HCT116 (cell line): ENCODE results near the gene LRRC8B. TPM values are rescaled to one million over a fixed set of nuclear protein-coding genes. Genes with fewer than 3 reads are reported as not detected.

ENCODE experiments used
- ATAC-seq: fragments of 200-7000 bp; cut with Tn5 transposase; 2 replicates; pipeline ENCODE4 v1.9.1; 2020; ENCODE audit warnings: mild to moderate bottlenecking, moderate library complexity
- BruUV-seq: library from RNA; stranded (reverse); fragments of 400-500 nt; replicated peaks from 2 replicates; lab custom pipeline; 2021; lab: Mats Ljungman, UMichigan
- CTCF ChIA-PET: fragments of 300-600 bp; sonication (Branson Sonifier 250); formaldehyde crosslinking; loops from one replicate; lab custom pipeline; 2021; ENCODE audit warnings: antibody characterized with exemption; lab: Charles Lee
- POLR2A ChIA-PET: fragments of 300-600, 350-600 bp; sonication (Branson Sonifier 250); formaldehyde crosslinking; loops from one replicate; lab custom pipeline; 2021; ENCODE audit warnings: antibody characterized with exemption; lab: Charles Lee
- RAD21 ChIA-PET, 2 experiments: fragments of 300-600 bp; sonication (Branson Sonifier 250); formaldehyde crosslinking; loops; one replicate each; lab custom pipeline; 2023; ENCODE audit warnings: low total read pairs in 2 of 2; ENCODE audit not compliant: uncharacterized antibody in 2 of 2, unreplicated experiment in 2 of 2, low non-redundant PET in 1 of 2; lab: Charles Lee
- DNase-seq: peaks from one replicate; pipeline ENCODE4 v3.0.0-alpha.2; 2010; ENCODE audit warnings: low read depth, low spot score
- H2AFZ ChIP-seq: fragments of 200-600 bp; shearing (Covaris generic), sonication (generic); 2 replicates; pipeline ENCODE4 v1.6.1; 2017; ENCODE audit warnings: low read depth, mixed run types, mixed read lengths, antibody characterized with exemption, low read length; ENCODE audit not compliant: poor library complexity, severe bottlenecking
- H3K27ac ChIP-seq: 2 replicates; pipeline ENCODE4 v1.5.1; 2012; ENCODE audit warnings: low read depth, low read length
- H3K27me3 ChIP-seq: fragments of 200-600 bp; sonication (generic); 2 replicates; pipeline ENCODE4 v1.6.1; 2016; ENCODE audit warnings: mixed run types, low read length, mixed read lengths; ENCODE audit not compliant: insufficient read depth
- H3K36me3 ChIP-seq, 2 experiments: fragments of 200-500 bp in 1 of 2; fragments of 200-600 bp in 1 of 2; sonication (Bioruptor generic) in 1 of 2; sonication (generic) in 1 of 2; 2 replicates each; pipeline versions ENCODE4 v1.5.1 to v1.6.1; 2014 to 2016; ENCODE audit warnings: low read length in 2 of 2, inconsistent platforms in 1 of 2, mixed read lengths in 1 of 2, mixed run types in 1 of 2; ENCODE audit not compliant: insufficient read depth in 2 of 2, control insufficient read depth in 1 of 2
- H3K4me1 ChIP-seq, 2 experiments: fragments of 200-600 bp in 1 of 2; sonication (generic) in 1 of 2; 2 replicates each; pipeline versions ENCODE4 v1.5.1 to v1.6.1; 2012 to 2017; ENCODE audit warnings: low read length in 2 of 2, inconsistent platforms in 1 of 2, mild to moderate bottlenecking in 1 of 2, mixed read lengths in 1 of 2, mixed run types in 1 of 2, moderate library complexity in 1 of 2; ENCODE audit not compliant: insufficient read depth in 2 of 2, control insufficient read depth in 1 of 2
- H3K4me2 ChIP-seq: fragments of 200-600 bp; sonication (generic); 2 replicates; pipeline ENCODE4 v1.6.1; 2017; ENCODE audit warnings: mixed run types, low read length, mixed read lengths
- H3K4me3 ChIP-seq, 2 experiments: fragments of 200-600 bp in 1 of 2; sonication (generic) in 1 of 2; replicated peaks in 1 of 2; 2 replicates each; pipeline ENCODE4 v1.5.1; 2011 to 2016; ENCODE audit warnings: low read length in 2 of 2, control low read depth in 1 of 2, low read depth in 1 of 2, mild to moderate bottlenecking in 1 of 2, mixed read lengths in 1 of 2, mixed run types in 1 of 2
- H3K79me2 ChIP-seq: fragments of 200-600 bp; sonication (generic); 2 replicates; pipeline ENCODE4 v1.6.1; 2017; ENCODE audit warnings: mild to moderate bottlenecking, mixed run types, low read length, moderate library complexity, mixed read lengths; ENCODE audit not compliant: insufficient read depth
- H3K9ac ChIP-seq: fragments of 200-600 bp; sonication (generic); 2 replicates; pipeline ENCODE4 v1.6.1; 2016; ENCODE audit warnings: low read length, mixed read lengths
- H3K9me2 ChIP-seq: fragments of 200-600 bp; sonication (generic), shearing (Covaris generic); 2 replicates; pipeline ENCODE4 v1.6.1; 2017; ENCODE audit warnings: mixed run types, mild to moderate bottlenecking, moderate library complexity; ENCODE audit not compliant: insufficient read depth
- H3K9me3 ChIP-seq, 2 experiments: fragments of 200-500 bp in 1 of 2; fragments of 200-600 bp in 1 of 2; sonication (Bioruptor generic) in 1 of 2; sonication (generic) in 1 of 2; 2 replicates each; pipeline ENCODE4 v1.6.1; 2014 to 2017; ENCODE audit warnings: low read length in 2 of 2, mixed read lengths in 2 of 2, inconsistent platforms in 1 of 2, low read depth in 1 of 2, mild to moderate bottlenecking in 1 of 2, mixed run types in 1 of 2, moderate library complexity in 1 of 2; ENCODE audit not compliant: control insufficient read depth in 1 of 2, insufficient read depth in 1 of 2
- H4K20me1 ChIP-seq: fragments of 200-600 bp; sonication (generic), shearing (Covaris generic); 2 replicates; pipeline ENCODE4 v1.6.1; 2017; ENCODE audit warnings: mixed run types, mild to moderate bottlenecking, moderate library complexity; ENCODE audit not compliant: insufficient read depth
- CBX3 ChIP-seq: IDR thresholded peaks from 2 replicates; pipeline ENCODE4 v1.6.1; 2012; ENCODE audit warnings: low read depth
- CEBPB ChIP-seq: IDR thresholded peaks from 2 replicates; pipeline ENCODE4 v1.6.1; 2012; ENCODE audit warnings: low read depth
- CTCF ChIP-seq, 3 experiments: fragments of 200-600 bp in 1 of 3; sonication (generic) in 1 of 3; IDR thresholded peaks in 2 of 3; conservative IDR thresholded peaks in 1 of 3; 2 replicates each; pipeline ENCODE4 v1.5.1; 2012 to 2017; ENCODE audit warnings: low read depth in 2 of 3, low read length in 2 of 3, antibody characterized with exemption in 1 of 3, borderline replicate concordance in 1 of 3, control low read depth in 1 of 3, mild to moderate bottlenecking in 1 of 3, mixed read lengths in 1 of 3, mixed run types in 1 of 3, moderate library complexity in 1 of 3; ENCODE audit not compliant: insufficient read depth in 1 of 3
- EGR1 ChIP-seq: IDR thresholded peaks from 2 replicates; pipeline ENCODE4 v1.6.1; 2012; ENCODE audit warnings: low read depth
- ELF1 ChIP-seq: IDR thresholded peaks from 2 replicates; pipeline ENCODE4 v1.6.1; 2012; ENCODE audit warnings: low read depth, borderline replicate concordance
- EZH2 ChIP-seq: fragments of 200-600 bp; sonication (generic); IDR thresholded peaks from 2 replicates; pipeline ENCODE4 v1.6.1; 2017; ENCODE audit warnings: antibody characterized with exemption, mixed run types
- EZH2phosphoT487 ChIP-seq: fragments of 200-600 bp; IDR thresholded peaks from 2 replicates; pipeline ENCODE4 v1.6.1; 2018; ENCODE audit warnings: antibody characterized with exemption, borderline replicate concordance
- FOSL1 ChIP-seq: IDR thresholded peaks from 2 replicates; pipeline ENCODE4 v1.6.1; 2012; ENCODE audit warnings: low read depth
- JUND ChIP-seq: IDR thresholded peaks from 2 replicates; pipeline ENCODE4 v1.6.1; 2012
- MAX ChIP-seq: IDR thresholded peaks from 2 replicates; pipeline ENCODE4 v1.6.1; 2012
- POLR2A ChIP-seq: IDR thresholded peaks from 2 replicates; pipeline ENCODE4 v1.7.0; 2011; ENCODE audit warnings: borderline replicate concordance; ENCODE audit not compliant: insufficient read depth, insufficient read length; ENCODE audit errors: extremely low read depth
- POLR2AphosphoS5 ChIP-seq: IDR thresholded peaks from 2 replicates; pipeline ENCODE4 v1.6.1; 2011; ENCODE audit warnings: mild to moderate bottlenecking, low read depth, low read length, moderate library complexity
- REST ChIP-seq: IDR thresholded peaks from 2 replicates; pipeline ENCODE4 v1.6.1; 2012; ENCODE audit warnings: low read depth
- SIN3A ChIP-seq: IDR thresholded peaks from 2 replicates; pipeline ENCODE4 v1.6.1; 2012; ENCODE audit warnings: low read depth
- SP1 ChIP-seq: IDR thresholded peaks from 2 replicates; pipeline ENCODE4 v1.6.1; 2012; ENCODE audit warnings: low read depth
- SRF ChIP-seq: IDR thresholded peaks from 2 replicates; pipeline ENCODE4 v1.6.1; 2012; ENCODE audit warnings: low read depth
- TCF7L2 ChIP-seq: IDR thresholded peaks from 2 replicates; pipeline ENCODE4 v1.7.0; 2011; ENCODE audit warnings: borderline replicate concordance, inconsistent platforms; ENCODE audit not compliant: insufficient read depth, insufficient read length; ENCODE audit errors: extremely low read depth
- YY1 ChIP-seq: IDR thresholded peaks from 2 replicates; pipeline ENCODE4 v1.6.1; 2011; ENCODE audit warnings: low read length, low read depth, moderate library complexity, mild to moderate bottlenecking; ENCODE audit not compliant: insufficient replicate concordance; ENCODE audit errors: extremely low read depth
- ZFX ChIP-seq: fragments of 450-650 bp; IDR thresholded peaks from 2 replicates; pipeline ENCODE4 v1.6.1; 2017
- ZNF274 ChIP-seq: fragments of 200-500 bp; sonication (Bioruptor generic); IDR thresholded peaks from 2 replicates; pipeline ENCODE4 v1.6.1; 2014; ENCODE audit warnings: mild to moderate bottlenecking, low read depth, low read length, inconsistent platforms
- intact Hi-C: fragments of 100-400 bp; cut with micrococcal nuclease; formaldehyde crosslinking; loops from 2 replicates; pipeline ENCODE4 v1.10.0; 2022
- total RNA-seq: library from RNA; stranded (reverse); gene quantifications from one replicate; pipeline ENCODE4 v1.2.1, GENCODE V29; 2021; ENCODE audit not compliant: unreplicated experiment

Gene LRRC8B
- total RNA-seq, 1 experiment from 2014 or later, result 17.9 TPM

- TF ChIP-seq SIN3A, result no peak
- no peak for TF ChIP-seq TCF7L2
- no peak for TF ChIP-seq POLR2A
- peak; percentile 11 for TF ChIP-seq YY1
- TF ChIP-seq SP1, result no peak
- TF ChIP-seq CBX3, result 0 out of 2 replicates have a peak, but pooled peaks have one; percentile 25
- TF ChIP-seq ZNF274, result no peak
- no peak for TF ChIP-seq ZFX
These were observed 683 bp downstream of the LRRC8B start (continued) for GRCh38 chr1:89525169-89525855.

- CTCF ChIA-PET, result no interaction called here
- no peak for DNase-seq
- no TSS peak for BruUV-seq
- Histone ChIP-seq H3K4me1 (peaks cover 9 to 19% of the 10 kb centered on the region in 2 experiments; a peak in 3 of 4 replicates), H3K4me3 (no peak overlapping the region), H4K20me1 (no peaks in the 10 kb centered on the region), H3K27me3 (no peaks in the 10 kb centered on the region), H3K36me3 (no peaks in the 10 kb centered on the region), H3K79me2 (peaks cover 67% of the 10 kb centered on the region), H3K9me2 (no peaks in the 10 kb centered on the region), H3K4me2 (no peak overlapping the region), H3K9ac (no peak overlapping the region), H3K9me3 (no peaks in the 10 kb centered on the region), H2AFZ (no peak overlapping the region), H3K27ac (no peak overlapping the region)
- no peak for ATAC-seq
- TF ChIP-seq EGR1 (no peak), EZH2 (no peak), ZNF274 (no peak), REST (no peak), JUND (no peak), YY1 (no peak), CEBPB (no peak), TCF7L2 (no peak), ELF1 (no peak), MAX (no peak), POLR2AphosphoS5 (no peak), SRF (no peak), FOSL1 (no peak), POLR2A (no peak), EZH2phosphoT487 (no peak), SIN3A (no peak), ZFX (no peak), CTCF (IDR thresholded peaks at IDR 0.05 in 2 of 3, conservative IDR thresholded peaks at IDR 0.05 in 1 of 3; ENCODE audit: borderline replicate concordance in 1 of 3, insufficient read depth in 1 of 3, low read depth in 2 of 3, low read length in 2 of 3) (no peak)
- intact Hi-C loops, result loop anchor here (10.0 kb wide), 2 partner anchors 108 to 468 kb away; partner anchors contain the start of genes LRRC8C and ZNF326
- POLR2A ChIA-PET, result no interaction called here
- RAD21 ChIA-PET, result no interaction called here
These were observed 2.6 kb downstream of the LRRC8B start for GRCh38 chr1:89527256-89527655.
